Mesenchymal stem cell (in vitro differentiated cells and primary cell): ENCODE measurements around the gene SRGAP1.

Source experiments
- DNase-seq: peaks from one replicate; pipeline ENCODE4 v3.0.0-alpha.2; 2013
- H2AFZ ChIP-seq: one replicate; pipeline ENCODE4 v1.6.1; 2013; ENCODE audit warnings: low read depth, mild to moderate bottlenecking, control low read depth, inconsistent platforms, low read length, moderate library complexity
- H2AK5ac ChIP-seq: 2 replicates; pipeline ENCODE4 v1.6.1; 2013; ENCODE audit warnings: low read length, moderate library complexity, mild to moderate bottlenecking, inconsistent platforms; ENCODE audit not compliant: severe bottlenecking
- H2BK120ac ChIP-seq: one replicate; pipeline ENCODE4 v1.6.1; 2013; ENCODE audit warnings: low read depth, mild to moderate bottlenecking, inconsistent platforms, low read length, moderate library complexity
- H2BK12ac ChIP-seq, 2 experiments: one replicate each; pipeline ENCODE4 v1.6.1; 2013; ENCODE audit warnings: inconsistent platforms in 2 of 2, low read length in 2 of 2, mild to moderate bottlenecking in 2 of 2, moderate library complexity in 2 of 2, control low read depth in 1 of 2
- H2BK15ac ChIP-seq: one replicate; pipeline ENCODE4 v1.6.1; 2013; ENCODE audit warnings: mild to moderate bottlenecking, low read depth, inconsistent platforms; ENCODE audit not compliant: poor library complexity, severe bottlenecking
- H2BK5ac ChIP-seq: 2 replicates; pipeline ENCODE4 v1.6.1; 2013; ENCODE audit warnings: low read depth, mild to moderate bottlenecking, low read length, control low read depth, inconsistent platforms; ENCODE audit not compliant: poor library complexity, severe bottlenecking
- H3K14ac ChIP-seq, 2 experiments: one replicate each; pipeline ENCODE4 v1.6.1; 2013; ENCODE audit warnings: inconsistent platforms in 2 of 2, low read length in 2 of 2, control low read depth in 1 of 2, mild to moderate bottlenecking in 1 of 2, moderate library complexity in 1 of 2
- H3K18ac ChIP-seq, 2 experiments: one replicate each; pipeline ENCODE4 v1.6.1; 2013; ENCODE audit warnings: inconsistent platforms in 2 of 2, low read length in 2 of 2, control low read depth in 1 of 2, low read depth in 1 of 2, mild to moderate bottlenecking in 1 of 2
- H3K23ac ChIP-seq, 2 experiments: one replicate each; pipeline ENCODE4 v1.6.1; 2013; ENCODE audit warnings: inconsistent platforms in 2 of 2, low read length in 2 of 2, mild to moderate bottlenecking in 2 of 2, moderate library complexity in 2 of 2, control low read depth in 1 of 2
- H3K27ac ChIP-seq: 2 replicates; pipeline ENCODE4 v1.5.1; 2013; ENCODE audit warnings: mild to moderate bottlenecking, moderate library complexity, low read length, control low read depth, inconsistent platforms; ENCODE audit not compliant: poor library complexity, severe bottlenecking
- H3K27me3 ChIP-seq, 2 experiments: 2 replicates each; pipeline versions ENCODE4 v1.6.1 to v1.7.0; 2013; ENCODE audit warnings: low read length in 2 of 2, mild to moderate bottlenecking in 2 of 2, moderate library complexity in 2 of 2, control low read depth in 1 of 2, inconsistent platforms in 1 of 2; ENCODE audit not compliant: control insufficient read depth in 1 of 2, insufficient read depth in 1 of 2
- H3K36me3 ChIP-seq, 2 experiments: 2 replicates each; pipeline versions ENCODE4 v1.6.1 to v1.7.0; 2013; ENCODE audit warnings: low read length in 2 of 2, control low read depth in 1 of 2, inconsistent platforms in 1 of 2, low read depth in 1 of 2, mild to moderate bottlenecking in 1 of 2; ENCODE audit not compliant: insufficient read depth in 2 of 2, control insufficient read depth in 1 of 2
- H3K4ac ChIP-seq, 2 experiments: one replicate each; pipeline ENCODE4 v1.6.1; 2013; ENCODE audit warnings: inconsistent platforms in 2 of 2, low read length in 2 of 2, mild to moderate bottlenecking in 2 of 2, moderate library complexity in 2 of 2, control low read depth in 1 of 2, low read depth in 1 of 2
- H3K4me1 ChIP-seq: 2 replicates; pipeline ENCODE4 v1.6.1; 2013; ENCODE audit warnings: low read depth, low read length, control low read depth; ENCODE audit not compliant: control insufficient read depth, insufficient read depth
- H3K4me2 ChIP-seq: 2 replicates; pipeline ENCODE4 v1.6.1; 2013; ENCODE audit warnings: low read length, mild to moderate bottlenecking, inconsistent platforms; ENCODE audit not compliant: poor library complexity, severe bottlenecking
- H3K4me3 ChIP-seq, 2 experiments: 2 replicates each; pipeline versions ENCODE4 v1.5.1 to v1.7.0; 2013; ENCODE audit warnings: low read length in 2 of 2, mild to moderate bottlenecking in 2 of 2, control low read depth in 1 of 2, low read depth in 1 of 2; ENCODE audit not compliant: insufficient read depth in 1 of 2
- H3K79me1 ChIP-seq: replicated peaks from 2 replicates; pipeline ENCODE4 v1.6.1; 2013; ENCODE audit warnings: mild to moderate bottlenecking, control low read depth, low read length, inconsistent platforms; ENCODE audit not compliant: poor library complexity, severe bottlenecking
- H3K9ac ChIP-seq: 2 replicates; pipeline ENCODE4 v1.7.0; 2013; ENCODE audit warnings: mild to moderate bottlenecking, low read length, moderate library complexity
- H3K9me3 ChIP-seq: 2 replicates; pipeline ENCODE4 v1.7.0; 2013; ENCODE audit warnings: mild to moderate bottlenecking, low read length; ENCODE audit not compliant: control insufficient read depth
- H4K8ac ChIP-seq: one replicate; pipeline ENCODE4 v1.6.1; 2013; ENCODE audit warnings: inconsistent platforms, mild to moderate bottlenecking, low read length, moderate library complexity
- H4K91ac ChIP-seq: one replicate; pipeline ENCODE4 v1.6.1; 2013; ENCODE audit warnings: mild to moderate bottlenecking, low read length, inconsistent platforms
- WGBS: methylation state at CpG from one replicate; pipeline ENCODE4 v1.1.7; 2013; ENCODE audit warnings: mixed read lengths; 5-methylcytosine and 5-hydroxymethylcytosine counted together

SRGAP1 gene

DNA sequence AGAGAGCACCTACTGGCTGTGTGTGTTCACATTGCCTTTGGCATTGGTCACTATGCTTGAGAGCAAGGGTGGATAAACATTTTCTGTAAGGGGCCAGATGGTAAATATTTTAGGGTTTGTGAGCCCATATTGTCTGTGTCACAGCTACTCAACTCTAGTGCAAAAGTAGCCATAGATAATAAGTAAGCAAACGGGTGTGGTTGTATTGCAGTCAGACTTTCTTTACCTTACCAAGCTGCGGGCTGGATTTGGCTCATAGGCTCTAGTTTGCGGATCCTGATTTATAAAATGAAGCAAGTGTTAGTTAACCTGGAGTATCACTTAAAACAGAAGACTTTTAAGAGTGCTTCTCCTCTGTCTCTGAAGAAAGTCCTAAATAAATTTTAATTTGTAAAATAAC lies 208.6 kb downstream of the SRGAP1 start:
- Histone ChIP-seq H2AK5ac (no peak overlapping the region), H3K4me3 (no peak overlapping the region), H3K4ac (no peak overlapping the region), H2BK120ac (no peak overlapping the region), H3K18ac (no peak overlapping the region), H3K27ac (no peak overlapping the region), H2BK12ac (no peak overlapping the region), H2BK5ac (no peak overlapping the region), H2BK15ac (no peak overlapping the region), H3K36me3 (peaks cover 6 to 89% of the 10 kb centered on the region in 2 experiments), H3K23ac (no peak overlapping the region), H3K4me2 (no peak overlapping the region), H3K9me3 (peaks cover 13% of the 10 kb centered on the region), H3K79me1 (peaks cover 10% of the 10 kb centered on the region), H3K27me3 (no peaks in the 10 kb centered on the region), H2AFZ (no peak overlapping the region), H4K91ac (no peak overlapping the region), H3K14ac (no peak overlapping the region), H3K9ac (no peak overlapping the region), H4K8ac (no peak overlapping the region), H3K4me1 (no peaks in the 10 kb centered on the region)
- no peak for DNase-seq
- WGBS, result 93% methylated on average over 3 of the region's 3 CpGs

DNA sequence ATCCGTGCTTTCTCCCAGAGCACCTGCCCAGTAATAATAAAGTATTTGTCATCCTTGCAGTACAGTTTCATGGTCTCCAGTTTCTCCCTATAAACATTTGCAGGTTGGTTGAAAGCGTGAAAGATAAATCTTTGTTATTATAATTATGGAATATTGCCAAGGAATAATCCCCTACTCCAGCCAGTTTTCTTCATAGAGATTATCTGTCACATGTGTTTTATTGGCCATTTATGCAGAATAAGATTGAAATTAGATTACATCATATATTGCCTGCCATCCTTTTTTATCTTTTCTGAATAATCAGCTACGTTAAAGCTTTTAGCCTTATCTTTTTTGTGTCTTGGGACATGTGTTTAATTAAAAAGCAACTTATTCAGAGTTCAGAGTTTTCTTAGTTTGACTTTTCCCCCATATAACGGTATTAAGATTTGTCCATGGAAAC lies 209.6 kb downstream of the SRGAP1 start:
- no peak for DNase-seq
- no peak overlapping the region for H4K8ac ChIP-seq
- H3K23ac ChIP-seq, result no peak overlapping the region
- 100% methylated on average over 2 of the region's 4 CpGs for WGBS
- H3K36me3 ChIP-seq, result peaks cover 6 to 80% of the 10 kb centered on the region in 2 experiments
- H2BK120ac ChIP-seq, result no peak overlapping the region
- H3K14ac ChIP-seq, result no peak overlapping the region
- H3K27me3 ChIP-seq, result no peaks in the 10 kb centered on the region
- no peak overlapping the region for H4K91ac ChIP-seq
- peaks cover 13% of the 10 kb centered on the region for H3K9me3 ChIP-seq
- no peak overlapping the region for H3K27ac ChIP-seq
- H3K79me1 ChIP-seq, result peaks cover 13% of the 10 kb centered on the region
- H3K4me2 ChIP-seq, result no peak overlapping the region
- no peak overlapping the region for H2AFZ ChIP-seq
- H2BK15ac ChIP-seq, result no peak overlapping the region
- H3K4me1 ChIP-seq, result no peaks in the 10 kb centered on the region
- no peak overlapping the region for H3K4ac ChIP-seq
- no peak overlapping the region for H2BK12ac ChIP-seq
- no peak overlapping the region for H2BK5ac ChIP-seq
- H3K9ac ChIP-seq, result no peak overlapping the region
- H3K4me3 ChIP-seq, result no peak overlapping the region
- no peak overlapping the region for H3K18ac ChIP-seq
- H2AK5ac ChIP-seq, result no peak overlapping the region

DNA sequence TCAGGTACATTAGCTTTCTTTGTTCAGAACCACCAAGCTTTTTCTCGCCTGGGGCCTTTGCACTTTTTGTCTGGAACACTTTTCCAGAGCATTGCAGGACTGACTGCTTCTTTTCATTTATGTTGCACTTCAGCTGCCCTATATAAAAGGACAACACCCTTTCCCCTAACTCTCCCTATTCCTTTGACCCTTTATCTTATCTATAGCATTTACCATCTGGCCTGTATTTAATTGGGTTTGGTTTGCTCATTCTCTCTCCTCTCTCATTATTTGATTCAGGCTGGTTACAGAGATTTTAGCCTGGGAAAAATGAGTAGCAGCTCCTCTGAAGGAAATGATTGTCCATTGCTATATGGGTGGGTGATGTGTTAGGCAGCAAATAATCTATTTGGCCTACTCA lies 212.2 kb downstream of the SRGAP1 start:
- Histone ChIP-seq H2BK15ac (no peak overlapping the region), H2BK120ac (no peak overlapping the region), H3K4me3 (no peak overlapping the region), H3K27ac (no peak overlapping the region), H3K4me2 (no peak overlapping the region), H3K14ac (no peak overlapping the region), H3K9ac (no peak overlapping the region), H3K79me1 (peaks cover 9% of the 10 kb centered on the region), H4K91ac (no peak overlapping the region), H3K18ac (no peak overlapping the region), H2BK12ac (no peak overlapping the region), H3K27me3 (no peaks in the 10 kb centered on the region), H3K36me3 (peaks cover 3 to 54% of the 10 kb centered on the region in 2 experiments), H4K8ac (no peak overlapping the region), H3K23ac (no peak overlapping the region), H2BK5ac (no peak overlapping the region), H2AFZ (no peak overlapping the region), H2AK5ac (no peak overlapping the region), H3K4me1 (no peaks in the 10 kb centered on the region), H3K9me3 (no peaks in the 10 kb centered on the region), H3K4ac (no peak overlapping the region)
- 93% methylated on average over 1 of the region's 1 CpG for WGBS
- no peak for DNase-seq

DNA sequence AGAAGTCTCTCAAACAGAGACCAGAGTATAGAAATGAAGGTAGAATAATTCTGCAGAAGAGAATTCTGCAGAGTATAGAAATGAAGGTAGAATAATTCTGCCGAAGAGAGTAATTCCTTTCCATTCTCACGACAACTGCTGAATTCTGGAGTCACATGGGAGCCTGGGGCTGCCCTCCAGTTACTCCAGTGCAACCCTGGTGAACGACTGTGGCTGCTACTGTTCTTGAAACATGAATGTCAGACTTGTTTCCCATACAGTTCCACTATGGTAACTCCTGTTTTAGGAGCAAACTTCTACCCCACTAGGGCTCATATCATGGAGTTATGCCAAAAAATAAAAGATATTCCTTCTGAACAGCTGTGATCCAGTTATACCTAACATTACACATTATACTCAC lies 213.2 kb downstream of the SRGAP1 start:
- Histone ChIP-seq H3K14ac (no peak overlapping the region), H2BK12ac (no peak overlapping the region), H2BK120ac (no peak overlapping the region), H2BK15ac (no peak overlapping the region), H3K79me1 (peaks cover 9% of the 10 kb centered on the region), H3K9me3 (no peaks in the 10 kb centered on the region), H2AK5ac (no peak overlapping the region), H3K4me2 (no peak overlapping the region), H3K36me3 (peaks cover 3 to 46% of the 10 kb centered on the region in 2 experiments), H3K4me1 (no peaks in the 10 kb centered on the region), H3K4me3 (no peak overlapping the region), H2AFZ (no peak overlapping the region), H3K27me3 (no peaks in the 10 kb centered on the region), H2BK5ac (no peak overlapping the region), H3K27ac (no peak overlapping the region), H3K23ac (no peak overlapping the region), H4K8ac (no peak overlapping the region), H3K4ac (no peak overlapping the region), H3K9ac (no peak overlapping the region), H4K91ac (no peak overlapping the region), H3K18ac (no peak overlapping the region)
- WGBS, result 92% methylated on average over 3 of the region's 3 CpGs
- DNase-seq, result no peak
